SU-DHL-6 (cell line): Measurements from ENCODE around the gene FAM163A.

Source experiments
- H2AFZ ChIP-seq: fragments of 200-600 bp; sonication (generic); 2 replicates; pipeline ENCODE4 v1.6.1; 2014; ENCODE audit warnings: low read depth, mild to moderate bottlenecking, moderate library complexity, mixed read lengths, antibody characterized with exemption, low read length; ENCODE audit not compliant: severe bottlenecking
- H3F3A ChIP-seq: fragments of 200-600 bp; shearing (Covaris generic); 2 replicates; pipeline ENCODE4 v1.6.0; 2016; ENCODE audit warnings: antibody characterized with exemption, mild to moderate bottlenecking; ENCODE audit not compliant: insufficient read depth
- H3K27ac ChIP-seq: fragments of 200-600 bp; sonication (generic); 2 replicates; pipeline ENCODE4 v1.5.1; 2016; ENCODE audit warnings: low read depth, mild to moderate bottlenecking, low read length, moderate library complexity, mixed read lengths
- H3K27me3 ChIP-seq: fragments of 200-600 bp; sonication (generic), shearing (Covaris generic); 2 replicates; pipeline ENCODE4 v1.6.0; 2014; ENCODE audit warnings: mild to moderate bottlenecking, low read length
- H3K36me3 ChIP-seq: fragments of 200-600 bp; sonication (generic); 2 replicates; pipeline ENCODE4 v1.6.1; 2014; ENCODE audit warnings: mild to moderate bottlenecking, low read length, mixed read lengths
- H3K4me2 ChIP-seq: fragments of 300-600, 200-600 bp; shearing (Covaris generic), sonication (generic); 2 replicates; pipeline ENCODE4 v1.6.0; 2014; ENCODE audit warnings: low read length, low read depth, mild to moderate bottlenecking; ENCODE audit not compliant: poor library complexity, severe bottlenecking
- H3K4me3 ChIP-seq: fragments of 200-600 bp; sonication (generic); 2 replicates; pipeline ENCODE4 v1.5.1; 2014; ENCODE audit warnings: antibody characterized with exemption, low read length, mild to moderate bottlenecking, mixed read lengths; ENCODE audit not compliant: insufficient read depth, poor library complexity, severe bottlenecking
- H3K79me2 ChIP-seq: fragments of 200-600 bp; sonication (generic); 2 replicates; pipeline ENCODE4 v1.6.1; 2014; ENCODE audit warnings: mild to moderate bottlenecking, low read length, moderate library complexity; ENCODE audit not compliant: insufficient read depth
- H3K9ac ChIP-seq: fragments of 200-600 bp; sonication (generic); 2 replicates; pipeline ENCODE4 v1.7.0; 2014; ENCODE audit warnings: mild to moderate bottlenecking, low read length
- H3K9me2 ChIP-seq: fragments of 200-600 bp; sonication (generic); replicated peaks from 2 replicates; pipeline ENCODE4 v1.6.1; 2014; ENCODE audit warnings: low read length; ENCODE audit not compliant: insufficient read depth
- H3K9me3 ChIP-seq: fragments of 200-600 bp; sonication (generic); 2 replicates; pipeline ENCODE4 v1.6.1; 2014; ENCODE audit warnings: low read length, mixed read lengths; ENCODE audit not compliant: insufficient read depth
- H4K20me1 ChIP-seq: fragments of 200-600 bp; sonication (generic); 2 replicates; pipeline ENCODE4 v1.6.1; 2014; ENCODE audit warnings: low read depth, mild to moderate bottlenecking, antibody characterized with exemption, low read length, moderate library complexity, mixed read lengths
- CTCF ChIP-seq: fragments of 200-600 bp; sonication (generic); IDR thresholded peaks from one replicate; pipeline ENCODE4 v1.5.1; 2017; ENCODE audit warnings: antibody characterized with exemption, mild to moderate bottlenecking, low read length, moderate library complexity; ENCODE audit not compliant: insufficient read depth, poor library complexity, severe bottlenecking
- EZH2phosphoT487 ChIP-seq: fragments of 200-600 bp; sonication (generic), shearing (Covaris generic); conservative IDR thresholded peaks from 2 replicates; pipeline ENCODE4 v1.6.1; 2018; ENCODE audit warnings: mild to moderate bottlenecking, antibody characterized with exemption, low read length, moderate library complexity, mixed read lengths

The FAM163A gene

GRCh38 chr1:179806333-179806732 lies 63.2 kb downstream of the FAM163A start:
- H3K4me2 ChIP-seq, result no peak overlapping the region
- no peak overlapping the region for H3K4me3 ChIP-seq
- no peaks in the 10 kb centered on the region for H3K79me2 ChIP-seq
- no peak overlapping the region for H3K27ac ChIP-seq
- no peak overlapping the region for H2AFZ ChIP-seq
- no peaks in the 10 kb centered on the region for H3F3A ChIP-seq
- H4K20me1 ChIP-seq, result no peaks in the 10 kb centered on the region
- TF ChIP-seq EZH2phosphoT487 (no peak), CTCF (no peak)
- H3K27me3 ChIP-seq, result no peaks in the 10 kb centered on the region
- no peaks in the 10 kb centered on the region for H3K9me3 ChIP-seq
- no peak overlapping the region for H3K9ac ChIP-seq
- H3K9me2 ChIP-seq, result no peaks in the 10 kb centered on the region
- H3K36me3 ChIP-seq, result no peaks in the 10 kb centered on the region

GRCh38 chr1:179807291-179807690 lies 64.2 kb downstream of the FAM163A start:
- no peak for TF ChIP-seq CTCF
- TF ChIP-seq EZH2phosphoT487, result no peak
- H3K27me3 ChIP-seq, result no peaks in the 10 kb centered on the region
- no peak overlapping the region for H3K27ac ChIP-seq

GRCh38 chr1:179807691-179808485 lies 64.8 kb downstream of the FAM163A start:
- no peaks in the 10 kb centered on the region for H3K79me2 ChIP-seq
- H3K27me3 ChIP-seq, result no peaks in the 10 kb centered on the region
- no peaks in the 10 kb centered on the region for H3K36me3 ChIP-seq
- no peak overlapping the region for H2AFZ ChIP-seq
- no peaks in the 10 kb centered on the region for H3K9me3 ChIP-seq
- no peak overlapping the region for H3K9ac ChIP-seq
- no peaks in the 10 kb centered on the region for H4K20me1 ChIP-seq
- TF ChIP-seq EZH2phosphoT487, result no peak
- TF ChIP-seq CTCF, result no peak
- H3K4me3 ChIP-seq, result no peak overlapping the region
- H3F3A ChIP-seq, result no peaks in the 10 kb centered on the region
- no peak overlapping the region for H3K4me2 ChIP-seq
- no peaks in the 10 kb centered on the region for H3K9me2 ChIP-seq
- H3K27ac ChIP-seq, result no peak overlapping the region

More at GRCh38 chr1:179807291-179807690, 64.2 kb downstream of the FAM163A start:
- H3K4me2 ChIP-seq, result no peak overlapping the region
- H3K9me3 ChIP-seq, result no peaks in the 10 kb centered on the region
- no peak overlapping the region for H2AFZ ChIP-seq
- no peak overlapping the region for H3K9ac ChIP-seq
- no peaks in the 10 kb centered on the region for H3K36me3 ChIP-seq
- H4K20me1 ChIP-seq, result no peaks in the 10 kb centered on the region
- no peaks in the 10 kb centered on the region for H3F3A ChIP-seq
- no peaks in the 10 kb centered on the region for H3K9me2 ChIP-seq
- H3K4me3 ChIP-seq, result no peak overlapping the region
- no peaks in the 10 kb centered on the region for H3K79me2 ChIP-seq
